Esophagus squamous epithelium (tissue), 4 donors: ENCODE results near the gene PRPF8.

ENCODE experiments used
- CTCF ChIP-seq, 6 experiments: fragments of 450-650 bp in 4 of 6; fragments of 200-600 bp in 2 of 6; sonication (generic) in 2 of 6; IDR thresholded peaks; one replicate each; pipeline ENCODE4 v1.5.1; 2016 to 2019; ENCODE audit warnings: antibody characterized with exemption in 6 of 6, mild to moderate bottlenecking in 4 of 6, moderate library complexity in 4 of 6
- POLR2A ChIP-seq, 4 donors: fragments of 450-650 bp; IDR thresholded peaks; one replicate each; pipeline ENCODE4 v1.6.1; 2017; ENCODE audit warnings: antibody characterized with exemption in 4 of 4, mild to moderate bottlenecking in 4 of 4, moderate library complexity in 3 of 4

DNA sequence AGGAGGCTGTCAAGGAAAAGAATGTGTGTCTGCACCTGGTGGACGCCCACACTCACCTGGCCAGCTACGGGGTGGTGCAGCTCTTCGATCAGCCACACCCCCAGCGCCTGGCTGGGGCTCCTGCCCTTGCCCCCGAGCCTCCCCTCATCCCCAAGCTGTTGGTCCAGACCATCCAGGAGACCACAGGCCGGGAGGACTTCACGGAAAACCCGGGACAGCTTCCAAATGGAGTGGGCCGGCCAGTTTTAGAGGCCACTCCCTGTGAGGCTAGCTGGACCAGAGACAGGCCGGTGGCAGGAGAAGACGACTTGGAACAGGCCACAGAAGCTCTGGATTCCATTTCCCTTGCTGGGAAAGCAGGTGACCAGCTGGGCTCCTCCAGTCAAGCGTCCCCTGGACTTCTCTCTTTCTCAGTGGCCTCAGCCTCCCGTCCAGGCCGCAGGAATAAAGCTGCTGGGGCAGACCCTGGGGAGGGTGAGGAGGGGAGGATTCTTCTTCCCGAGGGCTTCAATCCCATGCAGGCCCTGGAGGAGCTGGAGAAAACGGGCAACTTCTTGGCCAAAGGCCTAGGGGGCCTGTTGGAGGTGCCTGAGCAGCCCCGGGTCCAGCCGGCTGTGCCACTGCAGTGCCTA is 42.1 kb upstream of the PRPF8 start:
- TF ChIP-seq CTCF (IDR thresholded peaks at IDR 0.05) (no peak), POLR2A (IDR thresholded peaks at IDR 0.05) (no peak)
